Activated naive CD4-positive, alpha-beta T cell treated with Interleukin-2 at 50 U/mL for 16 hours (primary cell): Measurements from ENCODE around the gene CHD6.
A peak's percentile ranks its signal among the peaks of the same experiment; 100 is the strongest.

Experiments used
- DNase-seq: peaks from one replicate; pipeline ENCODE4 v3.0.0-alpha.2; 2020

The CHD6 gene, protein sequence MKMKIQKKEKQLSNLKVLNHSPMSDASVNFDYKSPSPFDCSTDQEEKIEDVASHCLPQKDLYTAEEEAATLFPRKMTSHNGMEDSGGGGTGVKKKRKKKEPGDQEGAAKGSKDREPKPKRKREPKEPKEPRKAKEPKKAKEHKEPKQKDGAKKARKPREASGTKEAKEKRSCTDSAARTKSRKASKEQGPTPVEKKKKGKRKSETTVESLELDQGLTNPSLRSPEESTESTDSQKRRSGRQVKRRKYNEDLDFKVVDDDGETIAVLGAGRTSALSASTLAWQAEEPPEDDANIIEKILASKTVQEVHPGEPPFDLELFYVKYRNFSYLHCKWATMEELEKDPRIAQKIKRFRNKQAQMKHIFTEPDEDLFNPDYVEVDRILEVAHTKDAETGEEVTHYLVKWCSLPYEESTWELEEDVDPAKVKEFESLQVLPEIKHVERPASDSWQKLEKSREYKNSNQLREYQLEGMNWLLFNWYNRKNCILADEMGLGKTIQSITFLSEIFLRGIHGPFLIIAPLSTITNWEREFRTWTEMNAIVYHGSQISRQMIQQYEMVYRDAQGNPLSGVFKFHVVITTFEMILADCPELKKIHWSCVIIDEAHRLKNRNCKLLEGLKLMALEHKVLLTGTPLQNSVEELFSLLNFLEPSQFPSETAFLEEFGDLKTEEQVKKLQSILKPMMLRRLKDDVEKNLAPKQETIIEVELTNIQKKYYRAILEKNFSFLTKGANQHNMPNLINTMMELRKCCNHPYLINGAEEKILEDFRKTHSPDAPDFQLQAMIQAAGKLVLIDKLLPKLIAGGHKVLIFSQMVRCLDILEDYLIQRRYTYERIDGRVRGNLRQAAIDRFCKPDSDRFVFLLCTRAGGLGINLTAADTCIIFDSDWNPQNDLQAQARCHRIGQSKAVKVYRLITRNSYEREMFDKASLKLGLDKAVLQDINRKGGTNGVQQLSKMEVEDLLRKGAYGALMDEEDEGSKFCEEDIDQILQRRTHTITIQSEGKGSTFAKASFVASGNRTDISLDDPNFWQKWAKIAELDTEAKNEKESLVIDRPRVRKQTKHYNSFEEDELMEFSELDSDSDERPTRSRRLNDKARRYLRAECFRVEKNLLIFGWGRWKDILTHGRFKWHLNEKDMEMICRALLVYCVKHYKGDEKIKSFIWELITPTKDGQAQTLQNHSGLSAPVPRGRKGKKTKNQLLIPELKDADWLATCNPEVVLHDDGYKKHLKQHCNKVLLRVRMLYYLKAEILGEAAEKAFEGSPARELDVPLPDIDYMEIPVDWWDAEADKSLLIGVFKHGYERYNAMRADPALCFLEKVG (N-terminal part only)

DNA sequence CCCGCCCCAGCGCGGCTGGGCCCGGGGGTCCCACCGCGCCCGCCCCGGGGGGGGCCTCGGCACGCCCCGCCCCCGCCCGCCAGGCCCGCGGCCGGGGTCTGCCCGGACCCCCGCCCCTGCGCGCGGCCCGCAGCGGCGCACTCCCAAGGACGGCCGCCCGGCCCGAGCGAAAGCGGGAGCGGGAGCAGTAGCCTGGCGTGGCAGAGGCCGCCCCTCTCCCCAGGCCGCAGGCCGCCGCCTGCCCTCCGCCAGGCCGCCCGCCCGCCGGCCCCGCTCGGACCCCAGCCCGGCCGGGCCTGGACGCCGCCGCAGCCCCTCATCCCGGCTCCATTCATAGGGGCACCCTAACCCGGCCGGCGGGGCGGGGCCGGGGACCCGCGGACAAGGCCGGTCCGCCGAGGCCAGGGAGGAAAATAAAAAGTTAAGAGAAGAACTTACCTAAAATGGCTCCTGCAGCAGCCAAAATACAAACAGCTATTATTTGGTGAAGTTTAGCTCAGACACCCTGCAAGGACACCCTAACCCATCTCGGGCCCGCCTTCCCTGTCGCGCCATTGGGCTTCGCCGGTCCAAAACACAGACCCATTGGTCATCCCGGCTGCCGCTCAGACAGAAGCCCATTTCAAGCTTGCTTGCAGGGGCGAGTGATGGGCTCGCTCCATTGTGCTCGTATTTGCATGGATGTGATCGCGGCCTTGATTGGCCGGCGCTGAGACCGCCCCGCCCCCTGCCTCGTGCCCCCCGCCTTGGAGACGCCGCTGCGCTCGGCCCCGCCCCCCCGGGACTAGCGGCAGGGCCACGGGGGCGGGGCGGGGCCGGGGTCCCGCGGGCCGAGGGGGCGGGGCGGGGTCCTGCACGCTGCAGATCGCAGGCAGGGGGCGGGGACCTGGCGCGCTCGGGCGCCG is at the start of gene CHD6:
CHD6 (minus strand) TSS at position 476 of the 905 bp plus-strand sequence. CDS start 67,040 bp downstream, outside the sequence.
- peak; percentile 100 for DNase-seq

DNA sequence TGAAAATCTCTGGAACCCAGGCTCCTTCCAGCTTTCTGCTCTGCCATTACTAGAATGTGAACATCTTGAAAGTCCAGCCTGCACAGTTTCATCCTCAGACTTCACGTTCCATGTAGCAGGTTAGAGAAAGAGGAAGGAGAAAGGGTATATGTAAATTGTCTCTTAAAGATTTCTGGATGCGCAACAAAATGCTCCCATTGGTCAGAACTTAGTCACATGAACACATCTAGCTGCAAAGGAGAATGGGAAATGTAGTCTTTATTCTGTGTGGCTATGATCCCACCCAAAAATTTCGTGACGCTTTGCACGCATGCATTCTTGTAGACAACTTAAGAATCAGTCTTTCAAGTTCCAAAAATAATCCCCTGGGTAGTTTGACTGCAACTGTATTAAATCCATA is 46.4 kb upstream of the CHD6 start:
- DNase-seq = no peak

DNA sequence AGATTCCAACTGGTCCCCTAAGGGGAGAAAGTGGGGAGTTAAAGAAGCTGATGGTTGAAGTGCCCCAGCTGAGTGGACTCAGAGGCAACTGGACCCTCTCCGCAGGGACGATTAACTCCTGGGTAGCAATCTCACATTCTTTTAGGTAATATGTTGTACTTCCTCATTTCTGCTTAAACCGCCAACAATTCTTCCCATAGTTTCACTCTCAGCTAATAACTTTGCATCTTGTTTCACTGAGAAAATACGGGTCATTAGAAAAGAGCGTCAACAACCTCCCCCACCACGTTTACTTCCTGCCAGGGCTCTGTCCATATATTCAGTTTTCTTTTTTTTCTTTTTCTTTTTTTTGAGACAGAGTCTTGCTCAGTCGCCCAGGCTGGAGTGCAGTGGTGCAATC is 39.5 kb upstream of the CHD6 start:
- no peak for DNase-seq

DNA sequence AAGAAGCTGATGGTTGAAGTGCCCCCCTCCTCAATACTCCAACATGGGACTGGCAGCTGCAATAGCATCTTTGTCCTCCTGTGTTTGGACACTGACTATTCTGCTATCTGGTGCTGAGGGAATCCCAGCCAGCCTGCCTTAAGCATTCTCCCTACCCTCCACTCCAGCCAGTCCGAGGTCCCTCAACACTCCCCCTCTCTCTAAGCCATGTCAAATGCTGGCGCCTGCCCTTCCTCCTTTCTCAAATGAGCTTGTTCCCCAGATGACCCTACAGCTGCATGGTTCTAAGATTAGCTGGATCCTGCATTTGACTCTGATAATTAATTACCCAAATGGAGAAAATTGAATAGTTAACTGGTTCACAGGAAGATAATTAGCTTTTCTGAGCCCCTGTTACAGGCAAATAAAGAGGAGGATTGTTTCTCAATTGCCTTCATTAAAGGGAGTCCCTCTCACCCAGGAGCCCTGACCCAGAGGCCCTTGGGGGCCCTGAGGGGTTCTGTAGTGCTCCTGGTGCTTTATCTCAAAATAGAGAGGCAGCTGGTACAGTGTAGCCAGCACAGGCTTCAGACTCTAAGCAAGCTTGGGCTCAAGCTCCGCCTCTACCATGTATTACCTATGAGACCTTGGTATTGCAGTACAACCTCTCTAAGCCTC is 37.9 kb upstream of the CHD6 start:
- no peak for DNase-seq

DNA sequence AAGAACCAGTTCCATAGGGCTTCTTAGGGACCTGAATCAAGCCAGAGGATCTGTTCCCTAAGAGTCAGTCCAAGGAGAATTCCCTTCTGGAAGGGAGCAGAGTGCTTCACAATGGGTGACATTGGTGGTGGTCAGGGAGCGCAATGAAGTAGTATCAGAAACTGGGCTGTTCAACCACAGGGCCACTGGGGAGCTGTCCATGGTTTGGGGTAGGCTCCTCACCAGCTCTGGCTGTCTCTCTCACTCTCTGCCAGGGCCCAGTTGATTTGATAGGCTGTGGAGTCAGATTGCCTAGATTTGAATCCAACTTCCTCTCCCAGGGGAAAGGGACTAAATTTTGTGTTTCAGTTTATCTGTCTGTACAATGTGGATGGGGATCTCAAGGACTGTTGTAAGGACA is 36.7 kb upstream of the CHD6 start:
- no peak for DNase-seq

DNA sequence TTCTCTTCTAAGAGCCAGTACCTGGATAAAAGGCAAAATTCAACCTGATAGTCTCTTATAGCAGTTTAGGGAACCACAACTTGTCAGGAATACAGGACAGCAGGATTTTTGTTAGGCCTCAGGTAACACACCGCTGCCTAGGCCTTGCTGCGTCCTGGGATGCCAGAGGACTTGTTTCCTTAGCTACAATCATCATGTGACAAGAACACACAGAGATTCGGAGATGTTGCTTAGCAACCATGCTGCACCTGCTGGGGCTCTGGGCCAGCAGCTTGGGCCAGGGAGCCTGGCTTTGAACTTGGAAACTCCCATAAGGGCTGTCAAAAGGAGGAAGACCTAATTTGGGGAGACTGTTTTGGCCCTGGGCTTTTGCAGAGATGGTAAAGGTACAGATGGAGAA is 36.1 kb upstream of the CHD6 start:
- DNase-seq = no peak

DNA sequence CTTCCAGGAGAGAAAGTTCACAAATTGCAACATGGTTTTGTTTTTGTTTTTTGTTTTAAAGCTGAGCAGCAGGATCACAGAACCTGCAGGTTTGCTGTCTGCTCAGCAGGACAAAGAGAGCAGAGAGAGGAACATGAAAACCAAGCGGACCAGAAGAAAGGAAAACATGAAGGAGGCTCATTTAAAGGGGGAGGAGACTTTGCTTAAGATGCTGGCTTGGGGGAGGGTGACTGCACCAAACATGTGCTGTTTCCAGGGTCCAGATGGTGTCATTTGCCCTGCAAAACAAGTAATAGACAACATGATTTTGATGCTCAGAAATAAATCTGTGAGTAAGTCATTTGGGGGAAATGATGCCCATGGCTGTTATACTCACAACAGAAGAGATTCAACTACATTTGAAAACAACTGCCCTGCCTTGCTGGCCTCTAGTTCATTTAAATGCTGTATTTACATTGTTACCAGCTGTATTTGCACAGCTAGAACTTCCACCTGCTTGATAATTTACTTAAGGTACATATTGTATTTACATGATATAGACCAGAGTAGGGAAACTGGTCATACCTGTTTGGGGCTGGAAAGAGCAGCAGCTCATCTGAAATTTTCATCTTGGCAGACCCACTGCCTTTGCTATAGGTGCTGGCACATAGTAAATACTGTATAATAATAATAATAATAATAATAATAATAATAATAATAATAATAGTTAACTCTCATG is 32.2 kb upstream of the CHD6 start:
- no peak for DNase-seq

DNA sequence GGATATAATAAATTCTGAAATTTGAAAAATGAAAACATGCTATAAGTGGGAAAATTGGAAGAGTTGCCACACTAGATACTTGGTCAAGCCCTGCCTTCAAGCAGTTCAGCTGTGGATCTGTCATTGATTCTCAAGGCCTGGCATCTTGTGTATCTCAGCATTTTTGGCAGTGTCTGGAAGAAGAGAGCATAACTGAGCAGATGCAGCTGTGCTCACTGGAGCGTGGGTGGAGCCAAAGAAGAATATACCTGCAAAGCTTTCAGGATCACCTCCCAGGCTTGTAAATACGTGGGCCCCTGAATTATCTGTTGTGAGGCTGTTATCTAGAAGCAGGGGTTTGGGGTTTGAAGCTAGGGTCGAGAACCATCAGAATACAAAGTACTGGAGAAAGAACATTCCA is 31.3 kb upstream of the CHD6 start:
- DNase-seq = no peak

DNA sequence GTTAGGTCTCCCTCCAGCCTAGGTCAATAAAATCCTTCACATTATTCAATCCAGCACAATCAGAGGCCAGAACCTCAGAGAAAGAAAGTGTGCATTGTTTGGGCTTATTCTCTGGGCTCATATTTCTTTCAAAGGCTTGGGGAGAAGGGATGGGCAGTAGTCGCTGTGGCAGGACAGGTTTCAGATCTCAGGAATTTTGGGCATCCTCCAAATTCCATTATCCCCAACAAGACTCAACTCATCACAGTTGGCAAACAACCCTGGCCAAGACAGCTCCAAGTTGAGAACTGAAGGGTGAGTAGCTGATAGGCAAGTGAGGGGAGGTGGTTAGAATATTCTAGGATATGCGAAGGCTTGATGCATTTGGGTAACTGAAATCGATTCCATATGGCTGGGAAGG is 27.2 kb upstream of the CHD6 start:
- DNase-seq = no peak

DNA sequence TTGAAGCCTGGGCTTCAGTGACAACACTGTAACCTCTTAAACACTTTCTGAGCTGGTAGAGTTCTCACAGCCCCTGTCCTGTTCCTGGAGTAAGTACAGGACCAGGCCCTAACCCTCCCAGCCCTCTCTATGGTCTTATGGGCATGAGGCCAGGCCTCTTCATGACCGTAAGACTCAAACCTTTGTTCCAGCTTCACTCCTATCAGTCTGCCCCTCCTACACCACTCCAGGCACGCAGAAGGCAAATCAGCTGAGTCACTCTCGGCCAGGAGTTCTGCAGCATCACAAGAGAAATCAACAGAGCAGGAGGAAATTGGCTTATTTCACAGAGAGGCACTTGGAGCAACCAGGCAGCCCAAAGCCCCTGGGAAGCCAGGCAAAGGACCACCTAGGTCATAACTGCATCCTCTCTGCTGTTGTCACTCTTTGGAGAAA is 25.3 kb upstream of the CHD6 start:
- no peak for DNase-seq

DNA sequence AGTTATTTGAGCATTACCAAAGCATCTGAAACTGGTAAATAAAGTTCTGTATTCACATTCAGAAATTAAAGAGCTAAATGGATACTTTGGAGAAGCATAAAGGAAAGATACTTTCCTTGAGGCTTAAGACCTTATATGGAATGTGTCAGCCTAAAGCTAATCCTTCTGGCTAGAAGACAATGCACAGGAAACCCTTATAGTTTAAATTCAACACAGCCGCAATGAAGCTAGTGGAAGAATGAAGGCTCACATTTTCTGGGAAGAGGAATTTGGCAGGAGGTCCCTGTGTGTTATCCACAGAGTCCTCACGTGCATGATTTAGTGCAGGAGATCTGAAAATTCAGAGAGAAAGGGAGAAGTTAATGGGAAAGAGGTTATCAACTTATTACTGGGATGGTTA is 21.5 kb upstream of the CHD6 start:
- DNase-seq = no peak

DNA sequence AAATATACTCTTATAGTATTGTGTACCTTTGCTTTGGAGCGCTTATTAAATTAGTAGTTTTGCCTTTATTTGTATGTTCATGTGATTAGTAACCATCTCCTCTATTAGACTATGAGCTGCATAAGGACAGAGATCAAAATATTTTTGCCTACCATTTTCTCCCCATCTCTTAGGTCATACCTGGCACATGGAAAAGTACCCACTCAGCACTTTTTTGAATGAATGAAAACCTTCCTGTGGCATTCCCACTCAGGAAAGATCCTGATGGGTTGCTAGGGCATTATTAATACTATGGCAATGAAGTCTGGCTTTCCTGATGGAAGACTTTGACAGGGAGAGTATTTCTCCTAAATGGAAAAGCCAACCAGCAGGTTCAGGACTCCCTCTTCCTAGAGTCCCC is 20.3 kb upstream of the CHD6 start:
- no peak for DNase-seq

DNA sequence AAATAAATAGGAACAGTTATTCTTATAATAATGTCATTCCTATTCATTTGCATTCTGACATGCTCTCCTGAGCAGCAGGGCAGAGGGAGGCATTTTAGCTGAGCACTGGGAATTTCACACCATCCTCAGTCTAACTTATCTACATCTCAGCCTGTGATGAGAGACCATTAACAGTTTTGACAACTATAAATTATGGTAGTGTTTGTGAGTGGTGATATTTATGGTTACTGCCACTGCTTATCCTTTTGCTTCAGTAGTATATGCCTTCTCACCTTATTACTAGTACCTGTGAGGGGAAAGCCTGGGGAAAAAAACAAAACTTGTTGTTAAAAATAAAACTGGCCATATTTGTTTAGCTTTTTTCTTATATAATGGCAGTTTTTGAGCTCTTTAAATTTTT is 17.0 kb upstream of the CHD6 start:
- DNase-seq = no peak

DNA sequence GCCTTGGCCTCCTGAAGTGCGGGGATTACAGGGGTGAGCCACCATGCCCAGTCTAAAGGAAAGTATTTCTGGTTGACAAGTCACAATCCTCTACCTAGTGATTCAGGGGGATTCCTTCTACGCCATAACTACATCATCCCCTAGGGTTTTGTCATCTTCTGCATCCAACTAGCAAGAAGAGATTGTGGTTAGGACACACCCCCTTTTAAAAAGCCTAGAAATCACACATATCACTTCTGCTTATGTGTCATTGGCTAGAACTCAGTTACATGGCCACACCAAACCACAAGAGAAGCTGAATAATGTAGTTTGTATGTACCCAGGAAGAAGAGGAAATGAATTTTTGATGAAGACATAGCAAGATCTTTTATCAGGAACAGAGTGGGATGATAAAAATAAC is 14.7 kb upstream of the CHD6 start:
- no peak for DNase-seq

DNA sequence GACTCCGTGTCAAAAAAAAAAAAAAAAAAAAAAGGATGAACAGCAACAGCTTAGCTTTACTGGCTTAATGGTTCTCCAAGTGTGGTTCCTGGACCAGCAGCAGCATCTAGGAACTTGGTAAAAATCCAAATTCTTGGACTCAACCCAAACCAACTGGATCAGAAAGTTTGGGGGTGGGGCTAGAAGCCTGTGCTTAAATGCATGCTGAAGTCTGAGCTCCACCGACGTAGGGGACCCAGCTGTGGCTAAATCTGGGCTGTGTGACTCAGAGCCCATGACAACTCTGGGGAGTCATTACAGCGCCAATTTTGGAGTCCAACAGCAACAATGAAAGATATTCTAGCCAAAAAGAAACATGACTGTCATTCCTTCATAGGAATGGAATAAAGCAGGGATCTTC is 13.6 kb upstream of the CHD6 start:
- no peak for DNase-seq

DNA sequence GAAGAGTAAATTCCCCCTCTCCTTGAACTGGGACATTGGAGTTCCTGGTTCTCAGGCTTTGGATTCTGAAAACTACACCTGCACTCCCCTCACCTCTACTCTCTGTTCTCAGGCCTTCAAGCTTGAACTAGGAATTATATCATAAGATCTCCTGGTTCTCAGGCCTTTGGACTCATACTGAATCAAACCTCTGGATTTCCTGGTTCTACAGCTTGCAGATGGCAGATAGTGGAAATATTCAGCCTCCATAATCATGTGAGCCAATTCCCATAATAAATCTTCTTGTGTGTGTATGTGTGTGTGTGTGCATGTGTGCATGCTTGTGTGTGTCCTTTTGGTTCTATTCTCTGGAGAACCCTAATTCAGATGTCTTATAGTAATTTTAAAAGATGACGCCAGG is 12.7 kb upstream of the CHD6 start:
- DNase-seq = no peak

DNA sequence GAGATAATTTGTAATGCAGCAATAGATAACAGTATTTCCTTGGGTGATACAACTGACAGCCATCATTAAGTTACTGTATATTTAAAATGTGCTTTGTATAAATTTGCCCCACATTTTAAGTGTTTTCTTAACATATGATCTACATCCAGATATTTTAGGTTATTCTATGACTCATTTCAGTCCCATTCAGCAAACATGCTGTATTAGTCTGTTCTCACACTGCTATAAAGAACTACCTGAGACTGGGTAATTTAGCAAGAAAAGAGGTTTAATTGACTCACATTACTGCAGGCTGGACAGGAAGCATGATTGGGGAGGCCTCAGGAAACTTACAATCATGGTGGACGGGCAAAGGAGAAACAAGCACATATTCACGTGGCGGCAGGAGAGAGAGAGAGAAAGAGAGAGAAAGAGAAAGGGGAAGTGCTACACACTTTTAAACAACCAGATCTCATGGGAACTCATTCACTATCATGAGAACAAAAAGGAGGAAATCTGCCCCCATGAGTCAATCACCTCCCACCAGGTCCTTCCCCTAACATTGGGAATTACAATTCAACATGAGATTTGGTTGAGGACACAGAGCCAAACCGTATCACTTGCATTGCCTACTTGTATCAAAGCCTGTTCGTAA is 9.6 kb upstream of the CHD6 start:
- DNase-seq = no peak

DNA sequence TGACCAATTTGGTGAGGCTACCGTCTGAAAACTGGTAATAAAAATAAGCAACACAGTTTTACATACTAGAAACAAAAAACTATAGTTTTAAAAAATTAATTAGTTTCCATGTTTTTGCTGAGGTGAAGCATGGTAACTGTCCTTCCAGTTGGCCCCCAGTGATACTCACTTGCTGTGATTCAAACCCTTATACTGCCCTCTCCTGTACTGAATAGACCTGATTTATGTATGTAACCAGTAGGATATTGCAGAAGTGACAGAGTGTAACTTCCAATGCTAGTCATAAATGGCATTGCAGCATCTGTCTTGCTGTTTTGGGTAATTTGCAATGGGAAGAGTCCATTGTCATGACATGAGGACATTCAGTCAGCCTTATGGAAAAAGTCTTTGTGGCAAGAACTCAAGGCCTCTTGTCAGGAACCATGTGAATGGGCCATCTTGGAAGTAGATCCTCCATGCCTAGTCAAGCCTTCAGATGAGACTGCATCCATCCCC is 8.9 kb upstream of the CHD6 start:
- DNase-seq = no peak

DNA sequence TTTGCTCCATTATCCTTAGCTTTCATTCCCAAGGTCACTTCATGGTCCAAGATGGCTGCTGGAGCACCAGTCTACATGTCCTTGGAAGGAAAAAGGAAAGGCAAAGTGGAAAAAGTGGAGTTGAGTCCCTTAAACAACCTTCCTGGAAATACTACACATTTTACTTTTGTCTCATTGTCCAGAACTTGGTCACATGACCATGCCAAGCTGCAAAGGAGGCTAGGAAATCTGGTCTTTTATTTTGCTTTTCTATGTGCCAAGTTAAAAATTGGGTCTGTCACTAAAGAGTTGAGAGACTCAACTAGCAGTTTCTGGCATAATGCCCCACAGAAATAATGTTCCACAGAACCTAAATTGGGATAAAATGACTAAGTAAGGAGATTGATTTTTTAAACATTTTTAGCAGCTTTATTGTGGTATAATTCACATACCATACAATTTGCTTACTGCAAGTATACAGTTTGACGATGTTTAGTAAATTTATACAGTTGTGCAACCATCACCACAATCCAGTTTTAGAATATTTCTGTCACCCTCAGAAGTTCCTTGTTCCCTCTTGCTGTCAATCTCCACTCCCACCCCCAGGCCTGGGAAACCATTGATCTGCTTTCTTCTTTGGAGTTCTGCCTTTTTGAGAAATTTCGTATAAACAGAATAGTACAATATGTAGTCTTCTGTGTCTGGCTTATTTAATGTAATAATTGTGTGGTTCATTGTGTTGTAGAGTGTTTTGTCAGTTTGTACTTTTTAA is 5.6 kb upstream of the CHD6 start:
- DNase-seq = no peak
